ENCODE results near the gene GGACT. TPM values are rescaled to one million over a fixed set of nuclear protein-coding genes. Genes with fewer than 3 reads are reported as not detected.
A peak's percentile ranks its signal among the peaks of the same experiment; 100 is the strongest.

Gene GGACT
- total RNA-seq, 2 donors from 2014 or later: 5.2 TPM; not detected in 1

DNA sequence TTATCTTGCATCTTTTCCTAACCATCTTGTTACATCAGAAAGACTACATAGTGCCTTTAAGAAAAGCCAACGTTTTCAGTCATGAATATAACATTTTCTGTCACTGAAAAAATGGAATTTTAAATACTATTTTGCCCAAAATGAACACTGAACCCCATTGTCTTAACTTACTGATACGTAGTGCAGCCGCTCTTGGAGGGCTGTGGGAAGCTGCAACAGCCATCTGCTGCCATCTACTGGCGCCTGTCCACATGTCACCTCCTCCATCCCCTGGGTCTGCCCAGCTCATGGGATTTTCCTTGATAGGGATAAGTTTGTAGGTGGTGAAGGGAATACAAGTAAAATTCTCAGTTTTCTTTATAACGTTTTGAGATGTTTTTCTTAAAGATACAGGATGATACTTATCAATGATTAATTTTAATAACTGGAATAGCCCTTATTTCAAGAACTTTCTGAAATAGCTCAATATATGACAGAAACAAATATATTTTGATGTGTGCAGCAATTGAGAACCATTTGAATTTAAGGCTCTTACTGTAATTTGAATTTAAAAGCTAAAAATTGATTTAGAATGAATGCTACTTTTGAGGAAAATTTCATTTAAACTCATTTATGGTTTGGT, 73.7 kb downstream of the GGACT start:
- no peak overlapping the region for H3K27ac Mint-ChIP-seq
- ATAC-seq: peak; percentile 83 to 93
- peak in 1 of 2 donors; percentile 72 for DNase-seq (ENCODE audit: low spot score in 2 of 2)
- H3K9me3 Mint-ChIP-seq: no peaks in the 10 kb centered on the region
- H3K36me3 Mint-ChIP-seq: no peaks in the 10 kb centered on the region

DNA sequence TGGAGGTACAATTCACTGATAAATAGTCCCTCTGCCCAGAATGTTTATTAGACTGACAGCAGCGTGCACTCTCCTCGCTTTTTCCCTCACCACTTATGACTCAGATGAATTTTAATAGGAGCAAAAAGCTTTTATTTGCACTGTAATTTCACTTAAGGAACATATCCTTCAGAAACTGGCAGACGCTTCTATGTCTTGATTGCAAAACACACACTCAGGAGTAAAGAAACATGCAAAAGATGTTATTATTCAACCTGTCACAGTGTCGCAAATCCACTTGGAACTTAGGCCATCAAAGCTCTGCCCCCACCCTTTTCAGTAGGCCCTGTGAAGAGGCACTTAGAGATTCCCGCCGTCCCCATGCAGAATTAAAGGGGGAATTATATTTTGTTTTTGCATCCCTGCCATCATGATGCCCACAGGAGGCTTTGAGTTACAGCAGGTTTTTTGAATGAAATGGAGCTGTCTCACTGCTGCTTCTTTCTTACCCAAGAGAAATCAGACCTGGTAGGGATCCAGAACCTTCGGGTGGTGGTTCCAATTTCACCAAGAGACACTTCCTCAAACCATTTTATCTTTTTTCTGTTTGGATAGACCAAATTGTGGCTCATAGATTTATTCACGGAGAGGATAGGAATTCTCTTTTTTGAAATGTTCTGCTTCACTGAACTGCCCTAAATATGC, 74.5 kb downstream of the GGACT start:
- H3K9me3 Mint-ChIP-seq: no peaks in the 10 kb centered on the region
- no peak for DNase-seq (ENCODE audit: low spot score in 2 of 2)
- H3K36me3 Mint-ChIP-seq: no peaks in the 10 kb centered on the region

DNA sequence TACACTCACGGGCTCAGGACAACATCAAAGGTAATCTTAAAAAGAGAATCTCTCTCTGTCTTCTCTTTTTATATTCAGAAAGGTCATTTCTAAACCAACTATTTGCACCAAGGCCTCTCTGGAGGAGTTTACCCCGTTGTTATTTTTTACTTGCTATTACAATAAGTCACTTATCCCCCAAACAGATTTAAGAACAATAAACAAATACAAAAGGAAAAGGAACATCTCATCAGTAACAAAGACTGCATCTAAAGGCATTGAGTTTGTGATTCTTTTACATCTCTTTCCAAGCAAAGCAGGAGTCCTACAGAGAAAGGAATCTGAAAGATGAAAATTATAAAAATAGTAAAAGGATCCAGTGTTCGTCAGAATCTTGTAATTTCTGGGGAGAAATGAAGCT, 75.4 kb downstream of the GGACT start:
- H3K9me3 Mint-ChIP-seq: no peaks in the 10 kb centered on the region
- ATAC-seq: no peak
- no peak overlapping the region for H3K27ac Mint-ChIP-seq
- no peaks in the 10 kb centered on the region for H3K36me3 Mint-ChIP-seq
- no peak for DNase-seq (ENCODE audit: low spot score in 2 of 2)

More for the DNA sequence above, 74.5 kb downstream of the GGACT start:
- no peak for ATAC-seq
- H3K27ac Mint-ChIP-seq: no peak overlapping the region

DNA sequence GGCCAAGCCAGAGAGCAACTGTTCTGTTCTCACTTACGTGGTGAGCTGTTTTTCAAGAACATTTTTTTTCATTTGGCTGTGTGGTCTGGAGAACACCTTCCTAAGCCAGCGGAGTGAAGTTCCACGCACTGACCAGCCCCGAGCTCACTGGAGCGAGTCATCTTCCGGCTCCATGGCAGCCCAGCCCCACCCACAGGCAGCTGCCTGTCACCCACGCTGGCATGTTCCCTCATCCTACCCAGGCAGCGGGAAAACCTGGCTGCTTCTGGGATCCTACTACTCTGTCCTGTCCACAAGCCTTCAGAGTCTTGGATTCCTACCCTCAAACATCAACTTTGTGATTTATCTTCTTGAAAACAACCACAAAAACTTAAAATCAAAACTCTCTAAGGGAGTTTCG, 76.2 kb downstream of the GGACT start:
- Mint-ChIP-seq H3K27ac (no peak overlapping the region), H3K9me3 (no peaks in the 10 kb centered on the region), H3K36me3 (no peaks in the 10 kb centered on the region)
- no peak for ATAC-seq
- no peak for DNase-seq (ENCODE audit: low spot score in 2 of 2)

DNA sequence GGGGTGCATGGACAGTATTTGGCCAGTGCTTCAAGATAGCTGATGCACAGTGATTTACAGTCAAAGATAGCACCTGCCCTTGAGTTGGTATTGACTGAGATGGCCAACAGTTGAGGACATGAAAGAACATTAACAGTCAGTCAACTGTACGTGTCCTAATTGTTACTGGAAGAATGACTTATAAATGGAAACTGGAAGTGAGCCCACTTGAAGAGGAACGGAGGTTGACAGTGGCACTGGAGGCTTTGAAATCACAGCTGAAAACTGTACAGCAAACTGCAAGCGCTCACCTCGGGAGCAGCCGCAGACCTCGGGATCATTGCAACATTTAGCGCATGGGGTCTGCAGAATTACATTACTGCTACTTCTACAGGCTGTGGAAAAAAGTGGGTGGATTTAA, 77.1 kb downstream of the GGACT start:
- Mint-ChIP-seq H3K36me3 (no peaks in the 10 kb centered on the region), H3K27ac (no peak overlapping the region), H3K9me3 (no peaks in the 10 kb centered on the region)
- ATAC-seq (no peak), DNase-seq (ENCODE audit: low spot score in 2 of 2) (no peak)

DNA sequence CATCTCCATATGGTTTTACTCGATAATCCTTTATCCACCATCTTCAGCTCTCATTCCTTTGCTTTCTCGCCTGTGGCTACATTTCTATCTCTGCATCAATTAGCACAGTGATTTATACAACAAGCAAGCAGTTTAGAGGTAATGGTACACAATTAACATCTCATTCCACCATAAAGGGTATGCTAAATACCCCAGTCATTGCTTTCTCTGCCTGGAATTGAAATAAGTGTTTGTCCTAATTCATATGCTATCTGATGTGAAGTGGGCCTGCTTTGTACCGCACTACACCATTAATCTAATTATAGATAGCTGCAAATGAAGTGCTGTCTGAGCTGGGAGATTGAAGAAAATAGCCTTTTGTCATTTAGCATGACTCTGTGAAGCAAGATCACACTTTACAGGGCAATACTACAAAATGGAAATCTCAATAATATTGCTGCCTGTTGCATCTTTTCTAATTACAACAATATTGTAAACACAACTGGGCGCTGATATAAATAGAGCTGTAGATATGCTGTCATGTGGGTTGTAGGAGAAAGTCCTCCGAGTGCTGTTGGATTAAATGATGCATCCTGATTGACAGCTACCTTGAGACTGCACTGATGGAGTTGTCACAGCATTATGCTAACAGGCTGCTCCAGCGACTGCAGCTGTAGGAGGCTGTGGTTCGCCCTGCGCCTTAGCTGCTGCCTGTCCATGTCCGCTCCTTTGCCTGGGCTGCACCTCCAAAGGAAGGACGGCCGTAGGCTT, 78.2 kb downstream of the GGACT start:
- ATAC-seq (no peak), DNase-seq (ENCODE audit: low spot score in 2 of 2) (no peak)
- Mint-ChIP-seq H3K36me3 (no peaks in the 10 kb centered on the region), H3K27ac (no peak overlapping the region), H3K9me3 (no peaks in the 10 kb centered on the region)

DNA sequence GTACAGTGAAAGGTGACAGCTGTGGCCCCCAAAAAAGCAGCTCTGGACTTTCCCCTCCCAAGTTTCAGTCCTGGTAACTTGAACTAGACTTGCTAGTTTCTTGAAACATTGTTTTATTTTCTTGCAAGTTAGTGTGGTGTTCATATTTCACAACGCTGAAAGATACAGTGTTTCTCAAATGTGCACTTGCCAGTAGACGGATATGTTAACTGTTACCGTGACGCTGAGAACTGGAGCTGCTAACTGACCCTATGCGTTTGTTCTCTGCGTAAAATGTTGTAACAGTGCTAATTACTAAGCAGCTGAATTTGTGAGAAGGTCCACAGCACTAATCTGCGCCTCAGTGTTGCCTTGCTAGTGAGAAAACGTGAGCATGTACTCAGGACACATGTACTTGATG, 79.6 kb downstream of the GGACT start:
- Mint-ChIP-seq H3K27ac (no peak overlapping the region), H3K36me3 (no peaks in the 10 kb centered on the region), H3K9me3 (no peaks in the 10 kb centered on the region)
- ATAC-seq (no peak), DNase-seq (ENCODE audit: low spot score in 2 of 2) (no peak)

DNA sequence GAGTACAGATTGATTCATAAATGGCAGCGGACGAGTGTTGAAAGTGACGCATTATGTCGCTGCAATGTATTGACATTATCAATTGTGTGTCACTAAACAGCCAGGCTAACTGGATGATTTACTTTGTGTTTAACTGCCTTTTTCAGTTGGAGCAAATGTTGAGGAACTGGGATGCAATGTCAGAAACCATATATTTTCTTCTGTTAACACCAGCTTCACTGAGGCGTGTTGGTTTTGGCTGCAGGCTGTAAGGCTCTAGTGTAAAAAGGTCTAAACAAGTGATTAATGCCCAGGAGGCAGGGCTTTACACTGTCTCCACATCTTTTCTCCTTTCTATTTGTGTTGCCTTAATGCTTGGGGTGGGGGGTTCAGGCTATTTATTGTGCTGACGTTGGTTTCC, 80.1 kb downstream of the GGACT start:
- Mint-ChIP-seq H3K27ac (no peak overlapping the region), H3K9me3 (no peaks in the 10 kb centered on the region), H3K36me3 (no peaks in the 10 kb centered on the region)
- DNase-seq (ENCODE audit: low spot score in 2 of 2) (no peak), ATAC-seq (no peak)

DNA sequence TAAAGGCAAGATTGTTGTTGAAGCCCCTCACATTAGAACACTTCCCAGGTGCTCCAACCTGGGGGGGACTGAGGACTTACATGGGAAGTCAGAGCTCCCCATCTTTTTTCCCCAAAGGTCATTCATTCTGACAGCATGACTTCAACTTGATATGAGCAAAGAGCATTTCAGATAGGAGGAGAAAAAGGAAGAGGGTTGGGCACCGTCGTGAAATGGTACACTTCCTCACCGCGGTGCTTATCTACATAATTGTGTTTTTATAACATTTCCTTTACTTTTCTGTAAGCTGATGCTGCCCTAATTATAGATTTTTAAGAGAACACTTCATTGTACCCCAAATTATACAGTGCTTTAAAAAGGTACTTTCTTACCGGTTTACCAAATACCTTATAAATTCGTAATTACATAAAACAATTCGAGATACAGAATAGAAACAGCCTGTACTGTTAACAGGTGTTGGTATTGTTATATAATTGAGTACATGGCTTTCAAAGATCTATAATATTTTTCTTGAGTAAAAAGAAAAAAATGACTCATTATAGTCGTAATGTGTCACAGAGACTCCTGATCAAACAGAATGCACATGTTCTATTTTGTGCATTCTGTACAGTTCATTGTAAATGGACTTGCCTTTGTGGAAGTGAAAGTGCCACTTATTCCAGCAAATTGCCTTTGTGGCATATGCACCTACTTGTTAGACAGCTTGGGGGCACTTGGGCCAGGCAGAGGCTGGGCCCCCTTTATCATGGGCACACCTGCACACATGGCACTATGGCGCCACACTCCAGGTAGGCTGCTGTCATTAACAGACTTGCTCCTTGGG, 81.8 kb downstream of the GGACT start:
- Mint-ChIP-seq H3K36me3 (no peaks in the 10 kb centered on the region), H3K9me3 (no peaks in the 10 kb centered on the region), H3K27ac (peak overlapping the region in 1 of 2 donors; percentile 57)
- DNase-seq (ENCODE audit: low spot score in 2 of 2): peak in 1 of 2 donors; percentile 10
- ATAC-seq: peak; percentile 69 to 83

DNA sequence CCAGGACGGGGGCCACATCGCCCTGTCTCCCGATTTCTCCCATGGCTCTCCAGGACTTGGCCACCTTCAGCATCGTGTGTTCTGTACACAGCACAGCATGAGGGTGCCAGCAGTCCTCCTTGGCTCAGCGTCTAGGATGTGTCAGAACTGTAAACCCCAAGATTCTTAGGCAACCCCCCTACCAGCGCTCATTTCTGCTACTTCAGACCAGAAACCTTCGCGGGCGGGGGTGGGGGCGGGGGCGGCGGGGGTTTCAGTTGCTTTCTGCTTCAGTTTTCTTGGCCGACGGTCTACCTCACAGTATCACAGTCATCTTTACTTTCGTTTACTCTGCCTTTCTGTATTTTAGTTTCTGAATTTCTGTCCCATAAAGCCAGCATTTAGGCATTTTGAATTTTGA, 82.4 kb downstream of the GGACT start:
- Mint-ChIP-seq H3K36me3 (no peaks in the 10 kb centered on the region), H3K9me3 (no peaks in the 10 kb centered on the region), H3K27ac (peak overlapping the region in 1 of 2 donors; percentile 57)
- DNase-seq (ENCODE audit: low spot score in 2 of 2) (peak in 1 of 2 donors; percentile 23), ATAC-seq (peak; percentile 78 to 83)

DNA sequence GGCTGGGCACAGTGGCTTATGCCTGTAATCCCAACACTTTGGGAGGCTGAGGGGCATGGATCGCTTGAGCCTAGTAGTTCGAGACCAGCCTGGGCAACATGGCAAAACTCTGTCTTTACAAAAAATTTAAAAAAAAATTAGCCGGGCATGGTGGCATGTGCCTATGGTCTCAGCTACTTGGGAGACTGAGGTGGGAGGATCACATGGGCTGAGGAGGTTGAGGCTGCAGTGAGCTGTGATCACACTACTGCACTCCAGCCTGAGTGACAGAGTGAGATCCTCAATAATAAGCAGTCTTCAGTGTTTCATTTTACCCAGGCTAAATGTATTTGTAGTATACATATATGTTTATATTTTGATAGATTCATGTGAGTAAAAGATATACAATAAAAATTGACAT, 85.0 kb downstream of the GGACT start:
- H3K27ac Mint-ChIP-seq: no peak overlapping the region
- ATAC-seq (no peak), DNase-seq (ENCODE audit: low spot score in 2 of 2) (no peak)
- no peaks in the 10 kb centered on the region for H3K36me3 Mint-ChIP-seq
- H3K9me3 Mint-ChIP-seq: no peaks in the 10 kb centered on the region

DNA sequence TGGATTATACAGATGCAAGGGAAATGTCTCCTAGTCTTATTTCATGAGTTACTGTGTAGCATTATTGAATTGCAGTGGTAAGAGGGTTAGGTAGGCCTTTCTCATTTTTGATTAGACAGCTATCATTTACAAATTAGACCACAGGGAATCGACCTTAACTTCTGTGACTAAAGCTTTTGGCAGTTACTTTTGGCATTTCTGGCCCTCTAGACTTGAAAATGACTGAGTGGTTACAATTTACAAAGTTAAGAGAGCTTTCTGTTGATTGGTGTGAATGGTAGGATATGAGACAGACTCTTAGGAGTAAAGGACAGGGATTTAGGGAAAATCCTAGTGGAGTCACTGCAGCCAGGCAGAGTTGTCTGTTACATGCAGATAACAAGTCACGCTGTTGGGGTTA, 86.1 kb downstream of the GGACT start:
- DNase-seq (ENCODE audit: low spot score in 2 of 2): no peak
- Mint-ChIP-seq H3K9me3 (no peaks in the 10 kb centered on the region), H3K27ac (no peak overlapping the region), H3K36me3 (no peaks in the 10 kb centered on the region)
- ATAC-seq: no peak

DNA sequence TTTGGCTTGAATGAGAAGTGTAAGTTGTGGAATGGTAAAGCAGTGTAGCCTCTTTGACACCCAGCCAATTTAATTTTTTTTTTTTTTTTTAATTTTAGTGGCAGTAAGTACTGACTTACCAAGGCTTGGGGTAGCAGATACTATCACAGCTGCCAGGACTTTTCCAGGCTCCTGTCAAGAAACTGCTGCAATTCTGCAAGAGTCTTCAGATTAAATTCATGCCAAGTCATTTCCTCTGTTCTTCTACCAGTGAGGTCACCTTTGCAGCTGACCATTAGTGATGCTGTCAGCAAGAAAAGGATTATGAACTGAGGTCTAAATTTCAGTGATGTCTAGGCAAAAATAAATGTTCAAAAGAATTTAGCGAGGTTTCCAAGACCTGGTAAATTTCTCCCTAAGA, 91.2 kb downstream of the GGACT start:
- no peak for DNase-seq (ENCODE audit: low spot score in 2 of 2)
- no peak overlapping the region for H3K27ac Mint-ChIP-seq
- no peaks in the 10 kb centered on the region for H3K9me3 Mint-ChIP-seq
- H3K36me3 Mint-ChIP-seq: no peaks in the 10 kb centered on the region
- ATAC-seq: no peak

DNA sequence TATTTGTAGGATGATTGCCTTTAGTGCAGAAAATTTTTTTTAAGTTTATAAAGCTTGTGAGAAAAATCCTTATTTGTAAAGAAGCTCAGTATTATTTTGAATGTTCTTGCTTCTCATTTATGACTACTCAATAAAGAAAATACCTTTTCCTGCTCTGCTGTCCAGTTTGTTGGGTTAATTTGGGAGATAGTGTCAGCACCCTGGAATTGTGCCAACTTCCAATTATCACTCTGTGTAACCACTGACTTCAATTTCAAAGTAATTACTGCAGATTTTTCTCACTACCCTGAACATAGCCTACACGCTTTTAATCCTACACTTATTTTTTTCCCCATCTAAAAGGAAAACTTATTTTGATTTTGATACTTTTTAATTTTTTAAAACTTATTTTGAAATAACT, 93.1 kb downstream of the GGACT start:
- Mint-ChIP-seq H3K36me3 (no peaks in the 10 kb centered on the region), H3K9me3 (no peaks in the 10 kb centered on the region), H3K27ac (no peak overlapping the region)
- no peak for DNase-seq (ENCODE audit: low spot score in 2 of 2)
- ATAC-seq: no peak

DNA sequence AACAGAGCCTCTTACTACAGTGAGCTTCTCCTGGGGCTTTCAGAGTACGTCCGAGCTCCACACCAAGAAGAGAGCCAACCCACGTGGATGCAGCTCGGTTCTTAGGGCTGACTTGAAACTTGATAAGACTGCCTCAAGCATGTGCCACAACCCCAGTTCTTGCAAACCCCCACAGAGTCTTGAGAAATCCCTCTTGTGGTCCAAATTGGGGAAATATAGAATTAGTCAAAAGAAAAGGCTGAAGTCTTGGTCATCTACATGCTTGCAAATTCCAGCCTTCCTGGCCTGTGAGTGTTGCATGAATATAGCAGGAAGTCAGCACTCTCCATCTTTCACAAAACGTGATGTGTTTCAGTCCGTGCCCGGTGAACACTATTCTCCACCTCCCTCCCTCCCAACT, 95.2 kb downstream of the GGACT start:
- ATAC-seq (no peak), DNase-seq (ENCODE audit: low spot score in 2 of 2) (no peak)
- Mint-ChIP-seq H3K36me3 (no peaks in the 10 kb centered on the region), H3K9me3 (no peaks in the 10 kb centered on the region), H3K27ac (no peak overlapping the region)

DNA sequence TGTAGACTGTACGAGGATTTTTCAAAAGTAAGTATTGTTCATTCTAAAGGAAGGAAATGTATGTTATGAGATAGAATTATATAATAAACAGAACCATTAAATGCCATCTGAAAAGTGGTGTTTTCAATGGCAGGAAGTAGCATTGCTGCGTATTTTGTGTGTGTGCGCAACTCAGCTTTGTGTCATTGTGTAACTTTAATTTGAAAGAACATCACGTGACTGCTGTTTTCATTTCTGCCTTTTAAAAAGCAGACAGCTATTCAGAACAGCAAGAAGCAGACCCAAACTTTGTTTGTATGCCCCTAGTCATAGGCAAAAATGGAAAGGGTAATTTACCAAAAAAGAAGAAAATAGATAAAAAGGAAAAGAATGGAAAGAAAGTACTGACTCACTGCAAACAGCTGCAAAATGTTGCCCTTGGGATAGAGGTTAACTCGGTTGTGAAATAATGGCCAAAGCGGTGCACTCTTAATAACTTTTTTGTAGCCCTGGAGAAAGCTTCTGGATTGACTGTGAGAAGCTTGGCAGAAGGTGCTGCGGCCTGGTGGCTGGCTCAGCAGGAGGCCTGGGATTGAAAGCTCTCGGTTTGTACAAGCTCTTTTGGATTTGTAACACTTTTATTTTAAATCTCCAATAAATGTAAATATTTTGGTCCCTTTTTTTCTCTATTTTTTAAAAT, 97.3 kb downstream of the GGACT start:
- no peak for ATAC-seq
- Mint-ChIP-seq H3K9me3 (no peaks in the 10 kb centered on the region), H3K27ac (no peak overlapping the region), H3K36me3 (no peaks in the 10 kb centered on the region)
- DNase-seq (ENCODE audit: low spot score in 2 of 2): no peak
